ENCODE measurements around the gene MRPL54. TPM values are rescaled to one million over a fixed set of nuclear protein-coding genes. Genes with fewer than 3 reads are reported as not detected.

Gene MRPL54
- total RNA-seq, 1 experiment from 2014 or later = 46.4 TPM

DNA sequence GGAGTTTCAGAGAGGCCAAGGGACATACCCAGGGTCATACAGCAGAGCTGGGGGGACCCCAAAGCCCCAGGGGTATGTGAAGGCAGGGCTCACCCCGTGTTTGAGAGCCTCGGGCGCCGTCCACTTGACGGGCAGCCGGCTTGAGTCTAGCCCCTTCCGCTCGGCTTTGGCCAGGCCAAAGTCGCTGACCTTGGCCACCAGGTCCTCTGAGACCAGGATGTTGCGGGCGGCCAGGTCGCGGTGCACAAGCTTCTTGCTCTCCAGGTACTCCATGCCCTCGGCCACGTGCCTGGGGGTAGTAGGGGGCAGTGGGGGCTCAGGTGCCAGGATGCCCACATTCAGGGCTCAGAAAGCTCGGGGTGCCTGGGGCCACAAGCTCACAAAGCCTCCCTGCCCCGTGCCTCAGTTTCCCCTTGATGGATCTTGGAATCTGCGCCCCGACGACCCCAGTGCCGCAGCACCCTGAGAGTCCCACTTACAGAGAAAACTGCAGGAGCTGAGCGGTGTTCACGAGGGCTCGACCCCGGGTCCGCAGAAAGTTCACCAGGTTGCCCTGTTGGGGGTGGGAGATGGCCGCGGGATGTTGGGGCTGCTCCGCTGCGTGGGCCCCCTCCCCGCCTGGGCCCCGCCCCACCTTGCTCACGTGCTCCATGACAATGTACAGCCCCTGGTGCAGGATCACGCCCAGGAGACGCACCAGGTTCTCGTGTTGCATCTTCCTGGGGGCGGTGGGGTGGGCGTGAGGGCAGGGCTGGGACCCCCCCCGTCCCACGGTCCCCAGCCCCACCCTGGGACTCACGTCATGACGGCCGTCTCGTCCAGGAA lies 16.6 kb downstream of the MRPL54 start:
- Mint-ChIP-seq H3K9me3 (ENCODE audit: unreplicated experiment) (peaks cover 11% of the 10 kb centered on the region), H3K27ac (ENCODE audit: unreplicated experiment) (no peak overlapping the region), H3K36me3 (ENCODE audit: insufficient read depth, unreplicated experiment) (no peaks in the 10 kb centered on the region), H3K4me1 (ENCODE audit: low read depth, unreplicated experiment) (no peaks in the 10 kb centered on the region), H3K27me3 (ENCODE audit: insufficient read depth, unreplicated experiment) (no peaks in the 10 kb centered on the region), H3K4me3 (ENCODE audit: unreplicated experiment) (no peak overlapping the region)
- Histone ChIP-seq H3K36me3 (ENCODE audit: control insufficient read depth, insufficient read depth, low read length) (no peaks in the 10 kb centered on the region), H3K4me1 (no peaks in the 10 kb centered on the region), H3K9me3 (peaks cover 19% of the 10 kb centered on the region; the same call in 1 of the 2 replicates), H3K4me3 (ENCODE audit: low read depth, low read length) (no peak overlapping the region), H3K27me3 (replicated peaks; ENCODE audit: control insufficient read depth, insufficient read depth, low read length) (no peaks in the 10 kb centered on the region)
- POLR2A ChIA-PET = no interaction called here
- intact Hi-C loops (cut with micrococcal nuclease; ENCODE audit: unreplicated experiment) = no loop called here
- DNase-seq = no peak
- CTCF ChIA-PET = no interaction called here
- TF ChIP-seq, protein P1, sequence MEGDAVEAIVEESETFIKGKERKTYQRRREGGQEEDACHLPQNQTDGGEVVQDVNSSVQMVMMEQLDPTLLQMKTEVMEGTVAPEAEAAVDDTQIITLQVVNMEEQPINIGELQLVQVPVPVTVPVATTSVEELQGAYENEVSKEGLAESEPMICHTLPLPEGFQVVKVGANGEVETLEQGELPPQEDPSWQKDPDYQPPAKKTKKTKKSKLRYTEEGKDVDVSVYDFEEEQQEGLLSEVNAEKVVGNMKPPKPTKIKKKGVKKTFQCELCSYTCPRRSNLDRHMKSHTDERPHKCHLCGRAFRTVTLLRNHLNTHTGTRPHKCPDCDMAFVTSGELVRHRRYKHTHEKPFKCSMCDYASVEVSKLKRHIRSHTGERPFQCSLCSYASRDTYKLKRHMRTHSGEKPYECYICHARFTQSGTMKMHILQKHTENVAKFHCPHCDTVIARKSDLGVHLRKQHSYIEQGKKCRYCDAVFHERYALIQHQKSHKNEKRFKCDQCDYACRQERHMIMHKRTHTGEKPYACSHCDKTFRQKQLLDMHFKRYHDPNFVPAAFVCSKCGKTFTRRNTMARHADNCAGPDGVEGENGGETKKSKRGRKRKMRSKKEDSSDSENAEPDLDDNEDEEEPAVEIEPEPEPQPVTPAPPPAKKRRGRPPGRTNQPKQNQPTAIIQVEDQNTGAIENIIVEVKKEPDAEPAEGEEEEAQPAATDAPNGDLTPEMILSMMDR (IDR thresholded peaks at IDR 0.05; ENCODE audit: insufficient read depth in 1 of 2, low read depth in 1 of 2, low read length in 1 of 2, severe bottlenecking in 1 of 2, unreplicated experiment in 1 of 2) = no peak
- no TSS peak for BruUV-seq (replicated peaks)

GRCh38 chr19:3780786-3781304 lies 18.4 kb downstream of the MRPL54 start:
- intact Hi-C loops (cut with micrococcal nuclease; ENCODE audit: unreplicated experiment) = no loop called here
- no peaks in the 10 kb centered on the region for H3K4me1 Mint-ChIP-seq (ENCODE audit: low read depth, unreplicated experiment)
- POLR2A ChIA-PET = interaction anchor here (1.1 kb wide), 1 partner anchor 18 kb away, joined by 3 read pairs; the partner anchor contains the start of gene MRPL54
- TF ChIP-seq, protein P1 (IDR thresholded peaks at IDR 0.05; ENCODE audit: insufficient read depth in 1 of 2, low read depth in 1 of 2, low read length in 1 of 2, severe bottlenecking in 1 of 2, unreplicated experiment in 1 of 2) = no peak
- peaks cover 11% of the 10 kb centered on the region for H3K9me3 Mint-ChIP-seq (ENCODE audit: unreplicated experiment)
- H3K36me3 Mint-ChIP-seq (ENCODE audit: insufficient read depth, unreplicated experiment) = no peaks in the 10 kb centered on the region
- no peaks in the 10 kb centered on the region for H3K27me3 Mint-ChIP-seq (ENCODE audit: insufficient read depth, unreplicated experiment)
- Histone ChIP-seq H3K9me3 (peaks cover 19% of the 10 kb centered on the region; the same call in 1 of the 2 replicates), H3K36me3 (ENCODE audit: control insufficient read depth, insufficient read depth, low read length) (no peaks in the 10 kb centered on the region), H3K4me3 (ENCODE audit: low read depth, low read length) (no peak overlapping the region), H3K27me3 (replicated peaks; ENCODE audit: control insufficient read depth, insufficient read depth, low read length) (no peaks in the 10 kb centered on the region), H3K4me1 (no peaks in the 10 kb centered on the region)
- no peak overlapping the region for H3K27ac Mint-ChIP-seq (ENCODE audit: unreplicated experiment)
- CTCF ChIA-PET = no interaction called here
- H3K4me3 Mint-ChIP-seq (ENCODE audit: unreplicated experiment) = no peak overlapping the region
- no peak for DNase-seq
- BruUV-seq (replicated peaks) = no TSS peak

DNA sequence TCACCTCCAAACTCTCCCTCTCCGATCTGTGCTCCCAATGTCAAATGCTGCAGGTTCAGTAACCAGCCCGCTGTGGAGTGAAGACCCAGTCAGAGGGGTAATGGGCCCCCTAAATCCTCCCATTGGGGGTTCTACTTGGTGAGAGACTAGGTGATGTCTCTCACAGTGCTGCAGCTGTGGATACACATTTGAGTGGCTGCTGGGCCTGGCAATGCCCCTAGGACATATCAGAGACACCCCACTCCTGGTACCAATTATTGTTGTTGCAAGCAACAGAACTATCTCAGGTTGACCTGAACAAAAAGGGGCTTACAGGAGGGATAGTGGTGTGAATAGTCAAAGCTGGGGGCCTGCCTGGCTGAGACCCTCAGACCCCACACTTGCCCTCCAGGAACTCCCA lies 19.1 kb downstream of the MRPL54 start:
- H3K4me1 ChIP-seq = no peaks in the 10 kb centered on the region
- CTCF ChIA-PET = no interaction called here
- BruUV-seq (replicated peaks) = no TSS peak

More for the DNA sequence above, 19.1 kb downstream of the MRPL54 start:
- H3K9me3 ChIP-seq = peaks cover 19% of the 10 kb centered on the region; the same call in 1 of the 2 replicates
- H3K27me3 ChIP-seq (replicated peaks; ENCODE audit: control insufficient read depth, insufficient read depth, low read length) = no peaks in the 10 kb centered on the region
- POLR2A ChIA-PET = no interaction called here
- Mint-ChIP-seq H3K9me3 (ENCODE audit: unreplicated experiment) (peaks cover 11% of the 10 kb centered on the region), H3K36me3 (ENCODE audit: insufficient read depth, unreplicated experiment) (no peaks in the 10 kb centered on the region), H3K27ac (ENCODE audit: unreplicated experiment) (no peak overlapping the region), H3K27me3 (ENCODE audit: insufficient read depth, unreplicated experiment) (no peaks in the 10 kb centered on the region), H3K4me1 (ENCODE audit: low read depth, unreplicated experiment) (no peaks in the 10 kb centered on the region), H3K4me3 (ENCODE audit: unreplicated experiment) (no peak overlapping the region)
- H3K36me3 ChIP-seq (ENCODE audit: control insufficient read depth, insufficient read depth, low read length) = no peaks in the 10 kb centered on the region
- H3K4me3 ChIP-seq (ENCODE audit: low read depth, low read length) = no peak overlapping the region
- intact Hi-C loops (cut with micrococcal nuclease; ENCODE audit: unreplicated experiment) = no loop called here
- TF ChIP-seq, protein P1 (IDR thresholded peaks at IDR 0.05; ENCODE audit: insufficient read depth in 1 of 2, low read depth in 1 of 2, low read length in 1 of 2, severe bottlenecking in 1 of 2, unreplicated experiment in 1 of 2) = no peak
- DNase-seq = no peak

Data from Caco-2 (cell line).